ENCODE measurements around the gene TRIM65. TPM values are rescaled to one million over a fixed set of nuclear protein-coding genes. Genes with fewer than 3 reads are reported as not detected.

Gene TRIM65, protein sequence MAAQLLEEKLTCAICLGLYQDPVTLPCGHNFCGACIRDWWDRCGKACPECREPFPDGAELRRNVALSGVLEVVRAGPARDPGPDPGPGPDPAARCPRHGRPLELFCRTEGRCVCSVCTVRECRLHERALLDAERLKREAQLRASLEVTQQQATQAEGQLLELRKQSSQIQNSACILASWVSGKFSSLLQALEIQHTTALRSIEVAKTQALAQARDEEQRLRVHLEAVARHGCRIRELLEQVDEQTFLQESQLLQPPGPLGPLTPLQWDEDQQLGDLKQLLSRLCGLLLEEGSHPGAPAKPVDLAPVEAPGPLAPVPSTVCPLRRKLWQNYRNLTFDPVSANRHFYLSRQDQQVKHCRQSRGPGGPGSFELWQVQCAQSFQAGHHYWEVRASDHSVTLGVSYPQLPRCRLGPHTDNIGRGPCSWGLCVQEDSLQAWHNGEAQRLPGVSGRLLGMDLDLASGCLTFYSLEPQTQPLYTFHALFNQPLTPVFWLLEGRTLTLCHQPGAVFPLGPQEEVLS
- total RNA-seq, result 10 to 100 TPM; 20.9 to 37.7 (median 29.6) TPM
- 10 to 100 TPM; 14.9 to 29.6 TPM for polyA plus RNA-seq
- 26.4 reads per million, percentile 57 among the genes with 10 or more reads in this experiment for total RNA-seq

DNA sequence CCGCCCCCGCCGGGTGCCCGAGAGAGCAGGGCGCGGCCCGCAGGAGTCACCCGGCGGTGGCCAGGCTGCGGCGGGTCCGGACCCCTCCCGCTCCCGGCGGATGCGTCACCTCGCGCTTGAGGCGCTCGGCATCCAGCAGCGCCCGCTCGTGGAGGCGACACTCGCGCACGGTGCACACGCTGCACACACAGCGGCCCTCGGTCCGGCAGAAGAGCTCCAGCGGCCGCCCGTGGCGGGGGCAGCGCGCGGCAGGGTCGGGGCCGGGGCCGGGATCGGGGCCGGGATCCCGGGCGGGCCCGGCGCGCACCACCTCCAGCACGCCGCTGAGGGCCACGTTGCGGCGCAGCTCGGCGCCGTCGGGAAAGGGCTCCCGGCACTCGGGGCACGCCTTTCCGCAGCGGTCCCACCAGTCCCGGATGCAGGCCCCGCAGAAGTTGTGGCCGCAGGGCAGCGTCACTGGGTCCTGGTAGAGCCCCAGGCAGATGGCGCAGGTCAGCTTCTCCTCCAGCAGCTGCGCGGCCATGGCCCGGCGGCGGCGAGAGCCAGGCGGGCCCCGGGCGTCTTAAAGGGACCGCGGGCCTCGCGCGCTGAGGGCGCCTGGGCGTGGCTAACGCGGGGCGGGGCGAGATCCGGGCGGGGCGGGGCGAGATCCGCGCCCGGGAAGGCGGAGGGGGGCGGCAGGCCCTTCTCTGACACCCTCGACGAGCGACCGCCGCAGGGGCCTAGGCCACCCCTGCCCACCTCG, at the start of gene TRIM65:
Gene TRIM65, minus strand, starts transcription at position 537 of the 745 bp plus-strand sequence. Its CDS starts 14 bp downstream, at position 523.
- no peaks in the 10 kb centered on the region for H3K27me3 ChIP-seq (ENCODE audit: control insufficient read depth in 2 of 2, insufficient read depth in 2 of 2, low read length in 2 of 2)
- DNase-seq, result peak; percentile 63 to 87 (median 71)
- H3K4me3 ChIP-seq (ENCODE audit: low read length), result peak within 1 kb of the TSS; percentile 65
- peaks cover 0 to 48% (median 8%) of the 10 kb centered on the region in 3 experiments for H3K36me3 ChIP-seq (ENCODE audit: control insufficient read depth in 2 of 3, insufficient read depth in 3 of 3, low read length in 3 of 3)
- H3K27ac ChIP-seq (ENCODE audit: low read depth, low read length), result peak within 1 kb of the TSS; percentile 75
- peak within 1 kb of the TSS; percentile 55 to 92 (median 84) for H3K4me3 Mint-ChIP-seq
- CTCF ChIA-PET, result interaction anchor here (0.5 to 3.2 kb wide), 22 partner anchors 9 to 571 kb away, joined by 3 to 21 read pairs (median 3); partner anchors contain the start of genes AANAT, FBF1, GALK1 and TRIM47
- no peaks in the 10 kb centered on the region for H3K9me3 ChIP-seq (ENCODE audit: control insufficient read depth in 2 of 3, low read length in 3 of 3)
- H3K27me3 Mint-ChIP-seq, result no peaks in the 10 kb centered on the region
- peak; percentile 91 for ATAC-seq
- H3K4me1 ChIP-seq (ENCODE audit: control insufficient read depth in 2 of 2, insufficient read depth in 2 of 2, low read length in 2 of 2), result peaks cover 8 to 12% of the 10 kb centered on the region in 2 donors
- H3K9me3 Mint-ChIP-seq, result peaks cover 0 to 3% (median 0%) of the 10 kb centered on the region in 11 donors
- intact Hi-C loops (cut with micrococcal nuclease), result loop anchor here (1.0 to 2.0 kb wide), 13 partner anchors 8 to 206 kb away; partner anchors contain the start of genes UNK (in 2 of the 2), ACOX1 (in 1 of the 2), EXOC7 (in 1 of the 2) and FBF1 (in 1 of the 2)
- H3K36me3 Mint-ChIP-seq, result peaks cover 0 to 14% (median 0%) of the 10 kb centered on the region in 5 donors
- peaks cover 22 to 32% (median 26%) of the 10 kb centered on the region in 7 donors for H3K4me1 Mint-ChIP-seq
- H3K27ac Mint-ChIP-seq, result peak within 1 kb of the TSS; percentile 66 to 91 (median 85)
- POLR2A ChIA-PET, result interaction anchor here (0.6 to 7.1 kb wide), 29 partner anchors 8 to 1141 kb away, joined by 3 to 106 read pairs (median 5); partner anchors contain the start of genes FBF1, MRPL38, TRIM47 and UNC13D

DNA sequence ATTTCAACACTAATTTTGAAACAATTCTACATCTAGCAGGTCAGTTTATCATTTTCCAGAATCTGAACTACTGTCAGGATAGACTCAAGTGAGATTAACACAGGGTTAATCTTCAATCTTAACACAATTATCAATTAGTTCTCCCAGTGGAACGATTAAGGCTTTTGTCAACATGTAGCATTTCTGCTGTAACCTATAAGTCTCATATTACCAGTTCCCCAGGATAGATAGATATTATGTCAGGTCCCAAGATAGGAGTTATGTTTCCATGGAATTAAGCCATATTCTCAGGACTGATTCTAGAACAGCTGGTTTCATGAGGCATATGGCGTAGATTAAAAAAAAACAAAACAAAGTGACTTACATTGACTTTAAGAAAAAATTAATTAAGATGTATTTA, 48.5 kb upstream of the TRIM65 start:
- CTCF ChIA-PET, result no interaction called here
- Histone ChIP-seq H3K4me1 (ENCODE audit: control insufficient read depth in 2 of 2, insufficient read depth in 2 of 2, low read length in 2 of 2) (peaks cover 5 to 8% of the 10 kb centered on the region in 2 donors), H3K9me3 (ENCODE audit: control insufficient read depth in 2 of 3, low read length in 3 of 3) (no peaks in the 10 kb centered on the region), H3K36me3 (ENCODE audit: control insufficient read depth in 2 of 3, insufficient read depth in 3 of 3, low read length in 3 of 3) (peaks cover 4 to 33% (median 5%) of the 10 kb centered on the region in 3 experiments), H3K4me3 (ENCODE audit: low read length) (no peak overlapping the region), H3K27ac (ENCODE audit: low read depth, low read length) (no peak overlapping the region), H3K27me3 (ENCODE audit: control insufficient read depth in 2 of 2, insufficient read depth in 2 of 2, low read length in 2 of 2) (no peaks in the 10 kb centered on the region)
- DNase-seq (no peak), ATAC-seq (no peak)
- Mint-ChIP-seq H3K27me3 (no peaks in the 10 kb centered on the region), H3K4me3 (no peak overlapping the region), H3K4me1 (peaks cover 9 to 16% (median 11%) of the 10 kb centered on the region in 7 donors), H3K27ac (peak overlapping the region in 1 of 9 donors; percentile 25), H3K9me3 (no peaks in the 10 kb centered on the region), H3K36me3 (peaks cover 3 to 17% (median 6%) of the 10 kb centered on the region in 5 donors)
- POLR2A ChIA-PET, result no interaction called here
- intact Hi-C loops (cut with micrococcal nuclease), result no loop called here

DNA sequence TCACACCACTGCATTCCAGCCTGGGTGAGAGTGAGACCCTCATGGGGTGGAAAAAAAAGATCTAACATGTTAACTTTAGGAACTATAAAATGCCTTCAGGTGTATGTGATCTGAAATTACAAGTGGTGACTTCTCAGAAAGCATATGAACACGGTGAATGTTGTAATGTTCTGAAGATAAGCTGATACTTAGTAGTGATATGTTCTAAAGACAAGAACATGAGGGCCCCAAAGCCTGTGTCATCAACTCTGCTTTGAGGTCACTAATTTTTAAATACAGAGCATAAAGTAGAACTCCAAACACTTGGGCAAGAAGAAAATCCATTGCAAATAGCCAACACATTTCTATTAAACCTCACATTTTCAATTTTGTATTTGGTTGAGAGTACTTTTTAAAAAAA, 46.7 kb upstream of the TRIM65 start:
- intact Hi-C loops (cut with micrococcal nuclease), result loop anchor here in 1 of 2 donors (5.0 kb wide), 1 partner anchor 409 kb away; the partner anchor contains the start of gene PRPSAP1
- ATAC-seq, result no peak
- no peak overlapping the region for H3K4me3 ChIP-seq (ENCODE audit: low read length)
- no peaks in the 10 kb centered on the region for H3K27me3 Mint-ChIP-seq
- DNase-seq, result no peak
- H3K4me1 ChIP-seq (ENCODE audit: control insufficient read depth in 2 of 2, insufficient read depth in 2 of 2, low read length in 2 of 2), result peaks cover 5 to 11% of the 10 kb centered on the region in 2 donors
- H3K27ac ChIP-seq (ENCODE audit: low read depth, low read length), result no peak overlapping the region
- H3K27ac Mint-ChIP-seq, result no peak overlapping the region
- no peak overlapping the region for H3K4me3 Mint-ChIP-seq
- no peaks in the 10 kb centered on the region for H3K27me3 ChIP-seq (ENCODE audit: control insufficient read depth in 2 of 2, insufficient read depth in 2 of 2, low read length in 2 of 2)
- H3K9me3 Mint-ChIP-seq, result no peaks in the 10 kb centered on the region
- no peaks in the 10 kb centered on the region for H3K9me3 ChIP-seq (ENCODE audit: control insufficient read depth in 2 of 3, low read length in 3 of 3)
- peaks cover 0 to 19% (median 0%) of the 10 kb centered on the region in 3 experiments for H3K36me3 ChIP-seq (ENCODE audit: control insufficient read depth in 2 of 3, insufficient read depth in 3 of 3, low read length in 3 of 3)
- ChIA-PET CTCF (no interaction called here), POLR2A (interaction anchor here (0.7 kb wide), 1 partner anchor 126 kb away, joined by 3 read pairs; no protein-coding TSS in a partner anchor)
- H3K36me3 Mint-ChIP-seq, result peaks cover 0 to 7% (median 0%) of the 10 kb centered on the region in 5 donors
- H3K4me1 Mint-ChIP-seq, result peaks cover 9 to 19% (median 11%) of the 10 kb centered on the region in 7 donors

DNA sequence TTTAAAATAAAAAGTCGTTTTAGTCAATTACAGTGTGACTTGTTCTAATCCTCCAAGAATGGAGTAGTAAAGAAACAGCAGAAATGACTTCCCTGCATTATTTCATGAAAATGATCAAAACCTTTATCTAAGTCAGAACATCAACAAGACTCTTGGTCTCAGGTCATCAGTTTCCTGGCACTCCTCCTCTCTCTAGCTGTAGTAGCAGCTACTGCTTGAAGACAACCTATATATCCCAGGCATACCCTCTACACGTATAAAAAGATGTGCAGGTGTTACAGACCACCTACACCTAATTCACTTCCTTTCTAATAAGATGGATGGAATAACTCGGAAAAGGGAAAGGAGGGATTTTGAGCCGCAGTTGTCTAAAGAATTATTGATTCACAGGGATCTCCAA, 45.7 kb upstream of the TRIM65 start:
- H3K4me3 Mint-ChIP-seq, result peak overlapping the region in 4 of 10 donors; percentile 23 to 47 (median 30)
- no peak for ATAC-seq
- ChIA-PET POLR2A (no interaction called here), CTCF (no interaction called here)
- H3K27ac Mint-ChIP-seq, result peak overlapping the region in 3 of 9 donors; percentile 16 to 51 (median 42)
- no peaks in the 10 kb centered on the region for H3K9me3 Mint-ChIP-seq
- intact Hi-C loops (cut with micrococcal nuclease), result loop anchor here in 1 of 2 donors (5.0 kb wide), 1 partner anchor 410 kb away; the partner anchor contains the start of gene PRPSAP1
- H3K27me3 Mint-ChIP-seq, result no peaks in the 10 kb centered on the region
- no peaks in the 10 kb centered on the region for H3K27me3 ChIP-seq (ENCODE audit: control insufficient read depth in 2 of 2, insufficient read depth in 2 of 2, low read length in 2 of 2)
- peaks cover 5 to 11% of the 10 kb centered on the region in 2 donors for H3K4me1 ChIP-seq (ENCODE audit: control insufficient read depth in 2 of 2, insufficient read depth in 2 of 2, low read length in 2 of 2)
- peaks cover 0 to 10% (median 0%) of the 10 kb centered on the region in 3 experiments for H3K36me3 ChIP-seq (ENCODE audit: control insufficient read depth in 2 of 3, insufficient read depth in 3 of 3, low read length in 3 of 3)
- H3K4me1 Mint-ChIP-seq, result peaks cover 9 to 19% (median 11%) of the 10 kb centered on the region in 7 donors
- DNase-seq, result no peak
- H3K27ac ChIP-seq (ENCODE audit: low read depth, low read length), result no peak overlapping the region
- peaks cover 0 to 4% (median 0%) of the 10 kb centered on the region in 5 donors for H3K36me3 Mint-ChIP-seq
- no peaks in the 10 kb centered on the region for H3K9me3 ChIP-seq (ENCODE audit: control insufficient read depth in 2 of 3, low read length in 3 of 3)
- no peak overlapping the region for H3K4me3 ChIP-seq (ENCODE audit: low read length)

DNA sequence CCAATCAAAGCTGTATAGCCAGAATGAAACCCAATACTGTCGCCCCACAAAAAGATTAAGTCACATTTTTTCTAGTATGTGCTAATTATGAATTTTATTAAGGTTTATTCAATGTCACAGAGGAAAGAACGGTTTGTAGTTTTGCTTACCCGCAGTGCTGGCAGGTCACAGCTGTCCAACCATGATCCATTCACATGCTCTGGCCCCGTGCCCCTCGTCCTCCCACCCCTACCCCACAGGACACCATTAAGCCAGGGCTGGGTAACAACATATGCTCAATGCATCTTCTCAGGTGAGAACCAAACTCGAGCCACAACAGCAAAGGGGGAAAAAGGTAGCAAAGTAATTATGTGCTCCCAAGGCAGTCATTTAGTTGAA, 44.7 kb upstream of the TRIM65 start:
- Mint-ChIP-seq H3K36me3 (peaks cover 0 to 3% (median 0%) of the 10 kb centered on the region in 5 donors), H3K27ac (peak overlapping the region in 7 of 9 donors; percentile 74 to 94 (median 86)), H3K27me3 (no peaks in the 10 kb centered on the region), H3K9me3 (no peaks in the 10 kb centered on the region), H3K4me1 (peaks cover 9 to 19% (median 11%) of the 10 kb centered on the region in 7 donors), H3K4me3 (peak overlapping the region; percentile 77 to 93 (median 90))
- ATAC-seq (no peak), DNase-seq (no peak)
- H3K27me3 ChIP-seq (ENCODE audit: control insufficient read depth in 2 of 2, insufficient read depth in 2 of 2, low read length in 2 of 2), result no peaks in the 10 kb centered on the region
- peak overlapping the region; percentile 86 for H3K27ac ChIP-seq (ENCODE audit: low read depth, low read length)
- intact Hi-C loops (cut with micrococcal nuclease), result loop anchor here (1.0 to 5.0 kb wide), 9 partner anchors 37 to 615 kb away; partner anchors contain the start of genes ACOX1 (in 2 of the 2), MRPL38 (in 2 of the 2), TEN1 (in 2 of the 2) and PRPSAP1 (in 1 of the 2)
- no peaks in the 10 kb centered on the region for H3K9me3 ChIP-seq (ENCODE audit: control insufficient read depth in 2 of 3, low read length in 3 of 3)
- H3K4me3 ChIP-seq (ENCODE audit: low read length), result peak overlapping the region; percentile 89
- H3K36me3 ChIP-seq (ENCODE audit: control insufficient read depth in 2 of 3, insufficient read depth in 3 of 3, low read length in 3 of 3), result no peaks in the 10 kb centered on the region
- peaks cover 5 to 11% of the 10 kb centered on the region in 2 donors for H3K4me1 ChIP-seq (ENCODE audit: control insufficient read depth in 2 of 2, insufficient read depth in 2 of 2, low read length in 2 of 2)
- ChIA-PET POLR2A (interaction anchor here (0.8 to 1.7 kb wide), 9 partner anchors 8 to 161 kb away, joined by 3 to 7 read pairs (median 3); partner anchors contain the start of genes ACOX1, TEN1, TRIM65 and WBP2), CTCF (interaction anchor here (1.0 kb wide), 2 partner anchors 37 to 45 kb away, joined by 3 read pairs; partner anchors contain the start of genes ACOX1 and TRIM65)
